ENCODE results near the gene CXCR5. TPM values are rescaled to one million over a fixed set of nuclear protein-coding genes. Genes with fewer than 3 reads are reported as not detected.

CXCR5 gene
- total RNA-seq, 2 donors from 2014 or later: not detected

- ATAC-seq (ENCODE audit: insufficient number of reproducible peaks, low FRiP score, low read depth): no peak
- peak overlapping the region; percentile 93 to 98 for H3K27ac ChIP-seq
- DNase-seq (ENCODE audit: low spot score): no peak
- peaks cover 34 to 79% of the 10 kb centered on the region in 2 donors for H3K4me1 ChIP-seq (ENCODE audit: control insufficient read depth in 1 of 2, low read depth in 2 of 2)
- no peaks in the 10 kb centered on the region for H3K36me3 ChIP-seq
- peak overlapping the region; percentile 68 for H3K4me3 ChIP-seq
- TF ChIP-seq CTCF (IDR thresholded peaks at IDR 0.05): no peak
- no peaks in the 10 kb centered on the region for H3K9me3 ChIP-seq
- H3K27me3 ChIP-seq (replicated peaks; ENCODE audit: insufficient read depth): no peaks in the 10 kb centered on the region
Measured at GRCh38 chr11:118886681-118887111, 3.0 kb downstream of the CXCR5 start.

- Histone ChIP-seq H3K36me3 (no peaks in the 10 kb centered on the region), H3K4me1 (ENCODE audit: control insufficient read depth in 1 of 2, low read depth in 2 of 2) (peaks cover 34 to 79% of the 10 kb centered on the region in 2 donors), H3K27ac (peak overlapping the region; percentile 93 to 98), H3K9me3 (no peaks in the 10 kb centered on the region), H3K27me3 (replicated peaks; ENCODE audit: insufficient read depth) (no peaks in the 10 kb centered on the region), H3K4me3 (peak overlapping the region; percentile 68)
- ATAC-seq (ENCODE audit: insufficient number of reproducible peaks, low FRiP score, low read depth): no peak
- no peak for TF ChIP-seq CTCF (IDR thresholded peaks at IDR 0.05)
- DNase-seq (ENCODE audit: low spot score): no peak
Measured at GRCh38 chr11:118887206-118887605, 3.5 kb downstream of the CXCR5 start.

GRCh38 chr11:118888398-118888797 is 4.7 kb downstream of the CXCR5 start:
- peak overlapping the region; percentile 68 for H3K4me3 ChIP-seq
- peaks cover 32 to 68% of the 10 kb centered on the region in 2 donors for H3K4me1 ChIP-seq (ENCODE audit: control insufficient read depth in 1 of 2, low read depth in 2 of 2)
- H3K27ac ChIP-seq: peak overlapping the region; percentile 93 to 98
- H3K27me3 ChIP-seq (replicated peaks; ENCODE audit: insufficient read depth): no peaks in the 10 kb centered on the region
- H3K9me3 ChIP-seq: no peaks in the 10 kb centered on the region
- TF ChIP-seq CTCF (IDR thresholded peaks at IDR 0.05): no peak
- H3K36me3 ChIP-seq: peaks cover 1% of the 10 kb centered on the region
- DNase-seq (ENCODE audit: low spot score): no peak
- no peak for ATAC-seq (ENCODE audit: insufficient number of reproducible peaks, low FRiP score, low read depth)

- peaks cover 8% of the 10 kb centered on the region for H3K36me3 ChIP-seq
- TF ChIP-seq CTCF (IDR thresholded peaks at IDR 0.05): no peak
- no peaks in the 10 kb centered on the region for H3K9me3 ChIP-seq
- peak; percentile 69 for ATAC-seq (ENCODE audit: insufficient number of reproducible peaks, low FRiP score, low read depth)
- DNase-seq (ENCODE audit: low spot score): peak; percentile 81
- H3K27me3 ChIP-seq (replicated peaks; ENCODE audit: insufficient read depth): no peaks in the 10 kb centered on the region
- H3K27ac ChIP-seq: peak overlapping the region; percentile 93 to 98
- no peak overlapping the region for H3K4me3 ChIP-seq
- peaks cover 32 to 63% of the 10 kb centered on the region in 2 donors for H3K4me1 ChIP-seq (ENCODE audit: control insufficient read depth in 1 of 2, low read depth in 2 of 2)
Measured at GRCh38 chr11:118889797-118890196, 6.1 kb downstream of the CXCR5 start.

- no peak for DNase-seq (ENCODE audit: low spot score)
- Histone ChIP-seq H3K4me3 (no peak overlapping the region), H3K27me3 (replicated peaks; ENCODE audit: insufficient read depth) (no peaks in the 10 kb centered on the region), H3K4me1 (ENCODE audit: control insufficient read depth in 1 of 2, low read depth in 2 of 2) (peaks cover 25 to 57% of the 10 kb centered on the region in 2 donors), H3K9me3 (no peaks in the 10 kb centered on the region), H3K36me3 (peaks cover 11% of the 10 kb centered on the region), H3K27ac (no peak overlapping the region)
- ATAC-seq (ENCODE audit: insufficient number of reproducible peaks, low FRiP score, low read depth): no peak
- TF ChIP-seq CTCF (IDR thresholded peaks at IDR 0.05): no peak
Measured at GRCh38 chr11:118892514-118892913, 8.8 kb downstream of the CXCR5 start.

Measured in thoracic aorta (tissue), 2 donors.